GM12878 (cell line): Measurements from ENCODE around the gene TIMM21. TPM values are rescaled to one million over a fixed set of nuclear protein-coding genes. Genes with fewer than 3 reads are reported as not detected.

Experiments used
- ATAC-seq: fragments of 200-7000 bp; cut with Tn5 transposase; 3 replicates; pipeline ENCODE4 v1.9.1; 2020; ENCODE audit warnings: mild to moderate bottlenecking, moderate library complexity
- BruUV-seq: library from RNA; stranded (reverse); fragments of 400-500 nt; replicated peaks from 2 replicates; lab custom pipeline; 2021; lab: Mats Ljungman, UMichigan
- CTCF ChIA-PET: fragments of 300-600 bp; sonication (Branson Sonifier 250); formaldehyde crosslinking; extraction: SDS; loops from one replicate; lab custom pipeline; 2021; ENCODE audit warnings: inconsistent platforms; lab: Yijun Ruan, JAX
- POLR2A ChIA-PET: fragments of 350-600 bp; formaldehyde crosslinking; extraction: SDS; loops from one replicate; lab custom pipeline; 2021; ENCODE audit warnings: inconsistent platforms; lab: Charles Lee
- RAD21 ChIA-PET: fragments of 300-600 bp; sonication (Branson Sonifier 250); formaldehyde crosslinking; loops from one replicate; lab custom pipeline; 2023; ENCODE audit warnings: antibody characterized with exemption; ENCODE audit not compliant: unreplicated experiment; lab: Charles Lee
- SMC1A ChIA-PET: fragments of 300-600 bp; sonication (Branson Sonifier 250); formaldehyde crosslinking; loops from one replicate; lab custom pipeline; 2023; ENCODE audit not compliant: unreplicated experiment, uncharacterized antibody; lab: Charles Lee
- DNase-seq: peaks from one replicate; pipeline ENCODE4 v3.0.0-alpha.2; 2011; ENCODE audit warnings: low read depth, low spot score
- FAIRE-seq: peaks from 3 replicates; lab custom pipeline; 2011; peaks lifted over from hg19 to GRCh38; lab: Jason Lieb, UNC
- H2AFZ ChIP-seq: 2 replicates; pipeline ENCODE4 v1.6.0; 2011; ENCODE audit warnings: low read depth, low read length, control low read depth; ENCODE audit not compliant: control insufficient read depth
- H3K27ac ChIP-seq: 2 replicates; pipeline ENCODE4 v1.5.1; 2011; ENCODE audit warnings: control low read depth; ENCODE audit not compliant: control insufficient read depth, insufficient read depth
- H3K27me3 ChIP-seq, 2 experiments: replicated peaks in 1 of 2; 2 replicates each; pipeline versions ENCODE4 v1.6.0 to v1.6.1; 2011; ENCODE audit warnings: low read length in 1 of 2; ENCODE audit not compliant: control insufficient read depth in 2 of 2, insufficient read depth in 2 of 2
- H3K36me3 ChIP-seq, 2 experiments: 2 replicates each; pipeline ENCODE4 v1.5.1; 2011; ENCODE audit warnings: low read length in 1 of 2; ENCODE audit not compliant: control insufficient read depth in 2 of 2, insufficient read depth in 2 of 2
- H3K4me1 ChIP-seq: 2 replicates; pipeline ENCODE4 v1.6.1; 2011; ENCODE audit warnings: mild to moderate bottlenecking, low read length, moderate library complexity, mixed read lengths; ENCODE audit not compliant: control insufficient read depth, insufficient read depth
- H3K4me2 ChIP-seq: 2 replicates; pipeline ENCODE4 v1.6.0; 2011; ENCODE audit warnings: control low read depth; ENCODE audit not compliant: control insufficient read depth, insufficient read depth
- H3K4me3 ChIP-seq: fragments of 200-600 bp; sonication (generic); 2 replicates; pipeline ENCODE4 v1.5.1; 2016
- H3K79me2 ChIP-seq: 2 replicates; pipeline ENCODE4 v1.6.0; 2011; ENCODE audit warnings: low read length; ENCODE audit not compliant: control insufficient read depth, insufficient read depth
- H3K9ac ChIP-seq: 2 replicates; pipeline ENCODE4 v1.8.0; 2011; ENCODE audit warnings: low read length, control low read depth, mixed read lengths; ENCODE audit not compliant: control insufficient read depth, insufficient read depth
- H3K9me3 ChIP-seq: replicated peaks from 3 replicates; pipeline ENCODE4 v1.5.1; 2011; ENCODE audit warnings: mild to moderate bottlenecking, low read length; ENCODE audit not compliant: control insufficient read depth, insufficient read depth
- H4K20me1 ChIP-seq: 2 replicates; pipeline ENCODE4 v1.6.0; 2011; ENCODE audit not compliant: control insufficient read depth, insufficient read depth
- ATF7 ChIP-seq: fragments of 450-650 bp; IDR thresholded peaks from 2 replicates; pipeline ENCODE4 v1.6.1; 2016; ENCODE audit warnings: low read depth, mild to moderate bottlenecking
- EED ChIP-seq: sonication (generic); IDR thresholded peaks from 2 replicates; pipeline ENCODE4 v1.6.1; 2016; ENCODE audit warnings: antibody characterized with exemption, low read depth
- NRF1 ChIP-seq: conservative IDR thresholded peaks from 2 replicates; pipeline ENCODE4 v1.6.1; 2011; ENCODE audit warnings: mild to moderate bottlenecking, low read depth, low read length, improper control_type of control experiment
- STAT1 ChIP-seq: fragments of 450-650 bp; conservative IDR thresholded peaks from 2 replicates; pipeline ENCODE4 v1.6.1; 2014; ENCODE audit warnings: antibody characterized with exemption, mild to moderate bottlenecking
- ZNF687 ChIP-seq: fragments of 450-650 bp; IDR thresholded peaks from 2 replicates; pipeline ENCODE4 v1.6.1; 2017; ENCODE audit warnings: mild to moderate bottlenecking, moderate library complexity
- WGBS: methylation state at CpG from one replicate; pipeline ENCODE4 v1.1.6; 2016; ENCODE audit warnings: low lambda C conversion rate; ENCODE audit not compliant: insufficient replicate concordance, insufficient coverage; ENCODE audit errors: missing lambda C conversion rate; 5-methylcytosine and 5-hydroxymethylcytosine counted together
- in situ Hi-C: fragments of 300-500 bp; cut with MboI; formaldehyde crosslinking; loops from 9 replicates; pipeline ENCODE4 v1.14.3; 2018; ENCODE audit warnings: mixed read lengths
- intact Hi-C: fragments of 100-400 bp; cut with micrococcal nuclease; formaldehyde crosslinking; loops from one replicate; pipeline ENCODE4 v1.14.2; 2022; ENCODE audit not compliant: unreplicated experiment
- polyA plus RNA-seq, 11 experiments: library from polyadenylated mRNA; depleted of rRNA in 4 of 11; unstranded in 6 of 11; stranded (reverse) in 5 of 11; fragments of >200 nt; fragmentation: Nextera tagmentation in 4 of 11; fragmentation: Illumina TruSeq in 1 of 11; extraction: Ambion mirVana in 4 of 11; extraction: Trizol in 1 of 11; gene quantifications; 1 replicate in 1 of 11; 2 replicates in 10 of 11; pipeline versions ENCODE4 v1.2.1 to v1.2.3, GENCODE V29; 2011 to 2016; ENCODE audit warnings: inconsistent platforms in 2 of 11, missing spikeins in 2 of 11, low read depth in 1 of 11
- total RNA-seq, 4 experiments: library from RNA; depleted of rRNA in 3 of 4; stranded (reverse); fragments of >200 nt in 3 of 4; fragmentation: Illumina TruSeq in 1 of 4; extraction: Trizol in 1 of 4; gene quantifications; 2 replicates each; pipeline versions ENCODE4 v1.2.1 to v1.2.3, GENCODE V29; 2013 to 2021

TIMM21 gene
- total and polyA plus RNA-seq, 10 of the 15 experiments (the other 5 are each of a cell fraction or from before 2014, with no cell fraction given), result 39.5 to 203 (median 83.4) TPM

GRCh38 chr18:74137920-74138538, 10.3 kb upstream of the TIMM21 start:
- SMC1A ChIA-PET, result no interaction called here

More at GRCh38 chr18:74137920-74138538, 10.3 kb upstream of the TIMM21 start:
- peaks cover 0 to 4% of the 10 kb centered on the region in 2 experiments; a peak in 2 of 4 replicates for H3K27me3 ChIP-seq
- ATAC-seq (no peak), DNase-seq (no peak), FAIRE-seq (no peak)
- no peaks in the 10 kb centered on the region for H3K9me3 ChIP-seq
- H4K20me1 ChIP-seq, result no peaks in the 10 kb centered on the region
- no peak overlapping the region for H2AFZ ChIP-seq
- H3K4me3 ChIP-seq, result no peak overlapping the region
- no peak overlapping the region for H3K4me2 ChIP-seq
- H3K27ac ChIP-seq, result no peak overlapping the region
- POLR2A ChIA-PET, result no interaction called here
- TF ChIP-seq ZNF687 (no peak), NRF1 (no peak), ATF7 (no peak), EED (no peak), STAT1 (no peak)
- H3K79me2 ChIP-seq, result no peaks in the 10 kb centered on the region
- H3K36me3 ChIP-seq, result no peaks in the 10 kb centered on the region
- BruUV-seq, result no TSS peak
- in situ Hi-C loops (no loop called here), intact Hi-C loops (no loop called here)
- RAD21 ChIA-PET, result no interaction called here
- no peaks in the 10 kb centered on the region for H3K4me1 ChIP-seq
- no peak overlapping the region for H3K9ac ChIP-seq
- CTCF ChIA-PET, result no interaction called here
- WGBS, result 37% methylated on average over 11 of the region's 12 CpGs
